ENCODE data around the gene ZNF484.

The ZNF484 gene

DNA sequence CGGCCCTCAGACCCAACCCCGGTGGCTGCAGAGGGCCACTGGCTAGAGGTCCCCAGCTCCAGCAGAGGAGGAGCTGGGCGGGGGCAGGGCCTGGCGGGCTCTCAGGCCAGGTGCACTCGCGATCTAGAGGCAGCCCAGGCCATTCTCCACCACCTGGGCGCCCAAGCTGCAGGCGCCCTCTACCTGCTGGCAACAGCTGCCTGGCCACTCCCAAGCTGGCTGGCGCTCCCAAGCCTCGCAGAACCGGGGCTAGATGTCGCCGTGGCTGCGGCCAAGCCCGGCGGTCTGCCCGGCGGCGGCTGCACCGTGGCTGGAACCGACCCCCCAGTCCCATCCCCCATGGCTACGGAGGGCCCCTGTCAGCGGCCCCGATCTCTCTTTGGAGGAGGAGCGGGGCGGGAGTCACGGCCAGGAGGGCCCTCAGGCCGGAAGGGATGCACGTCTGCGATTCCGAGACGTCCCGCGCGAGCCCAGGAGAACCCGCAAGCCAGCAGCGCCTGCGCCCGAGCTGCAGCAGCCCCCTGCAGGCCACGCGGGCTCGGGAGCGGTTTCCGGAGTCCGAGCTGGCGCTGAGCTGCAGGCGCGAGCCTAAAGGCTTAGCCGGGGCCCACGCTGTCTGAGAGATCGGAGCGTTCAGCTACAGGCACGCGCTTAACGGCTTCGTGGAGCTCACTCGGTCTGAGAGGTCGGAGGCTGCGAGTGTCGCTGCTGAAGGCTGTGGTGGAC, 68.9 kb downstream of the ZNF484 start:
- no peak overlapping the region for H3K27ac ChIP-seq (ENCODE audit: low read depth, low read length)
- no peaks in the 10 kb centered on the region for H3K79me2 ChIP-seq (ENCODE audit: control insufficient read depth, low read length)
- peaks cover 2% of the 10 kb centered on the region; the same call in 1 of the 2 replicates for H3F3A ChIP-seq (ENCODE audit: control insufficient read depth, insufficient read depth)
- peaks cover 11% of the 10 kb centered on the region for H3K4me1 ChIP-seq (ENCODE audit: control insufficient read depth, low read length)
- peak overlapping the region; percentile 52 for H3K4me3 ChIP-seq (ENCODE audit: low read length)
- no peaks in the 10 kb centered on the region for H3K36me3 ChIP-seq (ENCODE audit: control insufficient read depth, low read length)
- no peaks in the 10 kb centered on the region for H4K20me1 ChIP-seq (ENCODE audit: control insufficient read depth, insufficient read depth, low read depth, low read length)
- no peaks in the 10 kb centered on the region for H3K9me2 ChIP-seq (replicated peaks; ENCODE audit: control insufficient read depth, low read length)
- H3K9me3 ChIP-seq (ENCODE audit: control insufficient read depth, insufficient read depth, low read length) = no peaks in the 10 kb centered on the region
- peaks cover 51% of the 10 kb centered on the region for H3K27me3 ChIP-seq (ENCODE audit: control insufficient read depth, low read length)
- TF ChIP-seq, protein P1, sequence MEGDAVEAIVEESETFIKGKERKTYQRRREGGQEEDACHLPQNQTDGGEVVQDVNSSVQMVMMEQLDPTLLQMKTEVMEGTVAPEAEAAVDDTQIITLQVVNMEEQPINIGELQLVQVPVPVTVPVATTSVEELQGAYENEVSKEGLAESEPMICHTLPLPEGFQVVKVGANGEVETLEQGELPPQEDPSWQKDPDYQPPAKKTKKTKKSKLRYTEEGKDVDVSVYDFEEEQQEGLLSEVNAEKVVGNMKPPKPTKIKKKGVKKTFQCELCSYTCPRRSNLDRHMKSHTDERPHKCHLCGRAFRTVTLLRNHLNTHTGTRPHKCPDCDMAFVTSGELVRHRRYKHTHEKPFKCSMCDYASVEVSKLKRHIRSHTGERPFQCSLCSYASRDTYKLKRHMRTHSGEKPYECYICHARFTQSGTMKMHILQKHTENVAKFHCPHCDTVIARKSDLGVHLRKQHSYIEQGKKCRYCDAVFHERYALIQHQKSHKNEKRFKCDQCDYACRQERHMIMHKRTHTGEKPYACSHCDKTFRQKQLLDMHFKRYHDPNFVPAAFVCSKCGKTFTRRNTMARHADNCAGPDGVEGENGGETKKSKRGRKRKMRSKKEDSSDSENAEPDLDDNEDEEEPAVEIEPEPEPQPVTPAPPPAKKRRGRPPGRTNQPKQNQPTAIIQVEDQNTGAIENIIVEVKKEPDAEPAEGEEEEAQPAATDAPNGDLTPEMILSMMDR (IDR thresholded peaks at IDR 0.05; ENCODE audit: low read depth, low read length, poor library complexity, severe bottlenecking) = peak; percentile 12
- TF ChIP-seq EZH2phosphoT487 (IDR thresholded peaks at IDR 0.05; ENCODE audit: borderline replicate concordance, low read length) = peak; percentile 29; the same call in 1 of the 2 replicates
- peak overlapping the region; percentile 69 for H3K4me2 ChIP-seq (ENCODE audit: low read length)

DNA sequence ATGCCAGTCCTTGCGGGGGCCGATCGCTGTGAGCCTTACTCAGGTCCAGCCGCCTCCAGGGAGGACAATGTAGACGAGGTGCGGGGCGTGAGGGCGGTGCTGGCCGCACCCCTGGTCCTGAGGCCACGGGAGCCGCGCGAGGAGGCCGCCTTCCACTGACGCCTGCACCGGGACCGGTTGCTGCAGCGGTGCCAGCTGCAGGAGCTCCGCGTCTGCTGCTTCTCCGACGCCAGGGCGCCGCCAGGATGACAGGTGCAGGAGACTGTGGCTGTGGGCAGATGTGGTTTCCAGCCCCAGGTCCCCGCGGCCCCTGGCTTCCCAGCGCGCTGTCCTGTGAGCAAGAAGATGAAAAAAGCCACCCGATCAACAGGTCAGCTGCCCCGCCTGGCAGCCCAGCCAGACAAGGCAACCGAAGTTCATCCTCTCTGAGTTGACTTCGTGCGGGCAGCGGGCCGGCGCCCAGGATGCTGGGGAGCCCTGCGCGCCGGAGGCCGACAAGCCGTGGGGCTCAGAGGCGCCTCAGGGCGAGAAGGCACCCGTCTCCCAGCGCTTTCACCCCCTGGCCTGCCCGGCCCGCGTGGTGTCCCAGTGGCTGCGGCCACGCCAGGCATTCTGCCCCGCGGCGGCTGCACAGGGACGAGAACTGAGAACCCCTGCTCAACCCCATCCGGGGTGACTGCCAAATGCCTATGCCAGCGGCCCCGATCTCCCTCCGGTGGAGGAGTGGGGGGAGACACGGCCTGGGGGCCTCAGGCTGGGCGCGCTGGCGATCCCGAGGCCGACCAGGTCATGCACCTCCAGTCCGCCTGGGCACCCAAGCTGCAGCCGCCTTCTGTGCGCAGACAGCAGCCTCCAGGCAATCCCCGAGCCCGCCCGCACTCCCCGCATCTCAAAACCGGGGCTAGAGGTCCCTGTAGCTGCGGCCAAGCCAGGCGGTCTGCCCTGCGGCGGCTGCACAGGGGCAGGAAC, 69.8 kb downstream of the ZNF484 start:
- peak overlapping the region; percentile 52; the same call in 1 of the 2 replicates for H3K4me3 ChIP-seq (ENCODE audit: low read length)
- H3K4me1 ChIP-seq (ENCODE audit: control insufficient read depth, low read length) = peaks cover 11% of the 10 kb centered on the region
- no peaks in the 10 kb centered on the region for H3K9me3 ChIP-seq (ENCODE audit: control insufficient read depth, insufficient read depth, low read length)
- no peak overlapping the region for H3K27ac ChIP-seq (ENCODE audit: low read depth, low read length)
- TF ChIP-seq, protein P1 (IDR thresholded peaks at IDR 0.05; ENCODE audit: low read depth, low read length, poor library complexity, severe bottlenecking) = no peak
- TF ChIP-seq EZH2phosphoT487 (IDR thresholded peaks at IDR 0.05; ENCODE audit: borderline replicate concordance, low read length) = peak; percentile 26; the same call in 1 of the 2 replicates
- H3K9me2 ChIP-seq (replicated peaks; ENCODE audit: control insufficient read depth, low read length) = no peaks in the 10 kb centered on the region
- peaks cover 51% of the 10 kb centered on the region for H3K27me3 ChIP-seq (ENCODE audit: control insufficient read depth, low read length)
- no peaks in the 10 kb centered on the region for H4K20me1 ChIP-seq (ENCODE audit: control insufficient read depth, insufficient read depth, low read depth, low read length)
- no peaks in the 10 kb centered on the region for H3K79me2 ChIP-seq (ENCODE audit: control insufficient read depth, low read length)
- no peaks in the 10 kb centered on the region for H3K36me3 ChIP-seq (ENCODE audit: control insufficient read depth, low read length)
- H3F3A ChIP-seq (ENCODE audit: control insufficient read depth, insufficient read depth) = peaks cover 2% of the 10 kb centered on the region; the same call in 1 of the 2 replicates
- peak overlapping the region; percentile 69 for H3K4me2 ChIP-seq (ENCODE audit: low read length)

DNA sequence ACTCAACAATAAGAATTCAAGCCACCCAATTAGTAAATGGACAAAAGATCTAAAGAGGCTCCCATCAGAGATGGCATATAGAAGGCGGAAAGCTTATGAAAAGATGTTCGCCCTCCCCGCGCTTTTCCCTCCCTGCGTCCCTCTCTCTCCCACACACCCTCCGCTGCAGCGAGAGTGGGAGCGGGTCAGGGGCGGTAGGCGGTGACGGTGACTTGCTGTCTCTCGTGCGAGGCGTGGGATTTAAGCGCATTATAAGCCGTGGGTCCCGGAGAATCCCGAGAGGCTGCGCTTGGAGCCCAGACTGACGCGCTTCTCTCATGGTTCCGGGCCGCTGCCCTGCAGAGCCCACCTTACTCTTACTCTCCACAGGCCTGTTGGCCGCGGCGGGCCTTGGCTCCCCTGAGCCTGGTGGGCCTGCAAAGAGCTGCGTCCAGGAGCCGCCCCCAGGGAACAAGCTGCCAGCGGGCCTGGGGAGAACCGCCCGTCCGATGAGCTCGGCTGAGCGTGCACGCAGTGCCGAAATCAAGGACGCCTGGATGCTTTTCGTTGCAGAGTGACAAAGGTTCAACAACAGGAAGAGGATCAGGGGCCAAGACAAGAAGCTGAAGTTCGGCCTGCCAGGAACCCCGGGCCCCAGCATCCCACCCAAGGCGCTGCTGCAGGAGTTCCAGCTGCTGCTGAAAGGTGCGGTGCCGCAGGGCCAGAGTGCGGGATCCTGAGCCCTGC, 70.6 kb downstream of the ZNF484 start:
- Histone ChIP-seq H3F3A (ENCODE audit: control insufficient read depth, insufficient read depth) (peaks cover 2% of the 10 kb centered on the region; the same call in 1 of the 2 replicates), H3K4me3 (ENCODE audit: low read length) (no peak overlapping the region), H3K4me2 (ENCODE audit: low read length) (no peak overlapping the region), H3K27me3 (ENCODE audit: control insufficient read depth, low read length) (peaks cover 51% of the 10 kb centered on the region), H3K79me2 (ENCODE audit: control insufficient read depth, low read length) (no peaks in the 10 kb centered on the region), H3K9me3 (ENCODE audit: control insufficient read depth, insufficient read depth, low read length) (no peaks in the 10 kb centered on the region), H3K27ac (ENCODE audit: low read depth, low read length) (no peak overlapping the region), H4K20me1 (ENCODE audit: control insufficient read depth, insufficient read depth, low read depth, low read length) (no peaks in the 10 kb centered on the region), H3K9me2 (replicated peaks; ENCODE audit: control insufficient read depth, low read length) (no peaks in the 10 kb centered on the region), H3K36me3 (ENCODE audit: control insufficient read depth, low read length) (no peaks in the 10 kb centered on the region), H3K4me1 (ENCODE audit: control insufficient read depth, low read length) (peaks cover 11% of the 10 kb centered on the region)
- TF ChIP-seq, protein P1 (IDR thresholded peaks at IDR 0.05; ENCODE audit: low read depth, low read length, poor library complexity, severe bottlenecking) = no peak
- TF ChIP-seq EZH2phosphoT487 (IDR thresholded peaks at IDR 0.05; ENCODE audit: borderline replicate concordance, low read length) = peak; percentile 81; the same call in 1 of the 2 replicates

Data from DOHH2 (cell line).